Common myeloid progenitor, CD34-positive (primary cell): ENCODE data around the gene HYAL2.
"Not testable (repeated sequence)": the region's sequence is repeated elsewhere in the genome, so short reads cannot be mapped to it uniquely, and the experiment has no call there.

Source experiments
- CTCF ChIA-PET: fragments of 350-600 bp; sonication (Branson Sonifier 250); formaldehyde crosslinking; loops from one replicate; lab custom pipeline; 2021; ENCODE audit warnings: antibody characterized with exemption; lab: Charles Lee
- POLR2A ChIA-PET: fragments of 350-600 bp; sonication (Branson Sonifier 250); formaldehyde crosslinking; loops from one replicate; lab custom pipeline; 2021; ENCODE audit warnings: antibody characterized with exemption; lab: Charles Lee
- DNase-seq, 3 donors: peaks; one replicate each; pipeline versions ENCODE4 v3.0.0 to v3.0.0-alpha.2; 2013
- H3K27ac ChIP-seq, 2 experiments: 1 replicate in 1 of 2; 2 replicates in 1 of 2; pipeline ENCODE4 v1.7.0; 2013; ENCODE audit warnings: inconsistent platforms in 2 of 2, low read length in 2 of 2, mild to moderate bottlenecking in 2 of 2, low read depth in 1 of 2, moderate library complexity in 1 of 2; ENCODE audit not compliant: severe bottlenecking in 2 of 2, insufficient read depth in 1 of 2, poor library complexity in 1 of 2
- H3K27me3 ChIP-seq, 5 experiments: replicated peaks in 2 of 5; 1 replicate in 3 of 5; 2 replicates in 2 of 5; pipeline versions ENCODE4 v1.6.1 to v1.7.0; 2013; ENCODE audit warnings: low read length in 4 of 5, mild to moderate bottlenecking in 2 of 5, moderate library complexity in 2 of 5, inconsistent platforms in 1 of 5; ENCODE audit not compliant: insufficient read depth in 5 of 5, control insufficient read depth in 4 of 5
- H3K36me3 ChIP-seq, 4 experiments: 1 replicate in 2 of 4; 2 replicates in 2 of 4; pipeline versions ENCODE4 v1.6.1 to v1.7.0; 2013; ENCODE audit warnings: low read length in 3 of 4, control low read depth in 1 of 4, mild to moderate bottlenecking in 1 of 4; ENCODE audit not compliant: control insufficient read depth in 4 of 4, insufficient read depth in 4 of 4
- H3K4me1 ChIP-seq, 4 experiments: 1 replicate in 3 of 4; 2 replicates in 1 of 4; pipeline versions ENCODE4 v1.6.1 to v1.7.1; 2013; ENCODE audit warnings: low read length in 3 of 4, mild to moderate bottlenecking in 3 of 4, control low read depth in 1 of 4, inconsistent platforms in 1 of 4, moderate library complexity in 1 of 4; ENCODE audit not compliant: control insufficient read depth in 4 of 4, insufficient read depth in 4 of 4; ENCODE audit errors: control extremely low read depth in 1 of 4
- H3K4me3 ChIP-seq, 7 experiments: 1 replicate in 4 of 7; 2 replicates in 3 of 7; pipeline versions ENCODE4 v1.5.1 to v1.7.0; 2013; ENCODE audit warnings: mild to moderate bottlenecking in 7 of 7, low read length in 6 of 7, moderate library complexity in 6 of 7, inconsistent platforms in 2 of 7, low read depth in 2 of 7, control low read depth in 1 of 7; ENCODE audit not compliant: insufficient read depth in 4 of 7, control insufficient read depth in 1 of 7; ENCODE audit errors: extremely low read depth in 1 of 7
- H3K9me3 ChIP-seq, 5 experiments: 1 replicate in 4 of 5; 2 replicates in 1 of 5; pipeline versions ENCODE4 v1.6.1 to v1.7.1; 2013; ENCODE audit warnings: low read length in 4 of 5, mild to moderate bottlenecking in 2 of 5, inconsistent platforms in 1 of 5, low read depth in 1 of 5, moderate library complexity in 1 of 5; ENCODE audit not compliant: control insufficient read depth in 4 of 5, insufficient read depth in 2 of 5; ENCODE audit errors: control extremely low read depth in 1 of 5
- WGBS: methylation state at CpG from one replicate; pipeline ENCODE4 v1.1.5; 2013; ENCODE audit not compliant: insufficient coverage; 5-methylcytosine and 5-hydroxymethylcytosine counted together

HYAL2 gene

DNA sequence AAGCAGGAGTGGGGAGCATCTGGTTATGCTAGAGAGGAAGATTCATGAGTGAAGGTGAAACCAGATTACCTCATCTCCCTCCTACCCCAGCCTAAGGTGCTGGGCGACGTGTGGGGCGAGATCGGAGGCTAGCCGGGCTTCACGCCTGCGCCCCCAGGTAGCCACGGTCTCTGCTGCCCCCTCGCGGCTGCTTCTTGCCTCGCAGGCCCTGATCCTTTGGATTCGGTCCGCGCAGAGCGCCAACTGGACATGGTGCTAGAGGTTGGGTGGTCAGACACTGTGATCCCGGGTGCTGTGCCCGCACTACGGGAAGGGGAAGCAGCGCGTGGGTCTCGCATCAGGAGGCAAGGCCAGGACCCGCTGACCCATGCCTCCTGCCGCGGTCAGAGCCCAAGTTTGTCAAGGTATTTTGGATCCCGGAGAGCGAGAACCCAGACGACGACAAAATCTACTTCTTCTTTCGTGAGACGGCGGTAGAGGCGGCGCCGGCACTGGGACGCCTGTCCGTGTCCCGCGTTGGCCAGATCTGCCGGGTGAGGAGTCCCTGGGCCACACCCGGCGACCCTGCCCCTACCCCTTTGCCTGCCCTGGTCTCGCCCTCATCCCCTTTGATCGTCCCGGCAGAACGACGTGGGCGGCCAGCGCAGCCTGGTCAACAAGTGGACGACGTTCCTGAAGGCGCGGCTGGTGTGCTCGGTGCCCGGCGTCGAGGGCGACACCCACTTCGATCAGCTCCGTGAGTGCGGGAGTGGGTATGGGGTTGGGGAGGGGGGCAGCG lies 49.4 kb downstream of the HYAL2 start:
- under 1% methylated on average over 44 of the region's 61 CpGs for WGBS
- Histone ChIP-seq H3K36me3 (no peaks in the 10 kb centered on the region), H3K4me1 (peaks cover 0 to 33% (median 25%) of the 10 kb centered on the region in 4 experiments), H3K9me3 (no peaks in the 10 kb centered on the region), H3K27ac (no peak overlapping the region), H3K27me3 (peaks cover 0 to 63% (median 22%) of the 10 kb centered on the region in 5 experiments), H3K4me3 (peak overlapping the region in 5 of 7 experiments; percentile 35 to 73 (median 44))
- DNase-seq = peak; percentile 65 to 82 (median 80)
- ChIA-PET POLR2A (no interaction called here), CTCF (interaction anchor here (0.8 to 72.5 kb wide), 7 partner anchors 16 to 81 kb away, joined by 3 to 1875 read pairs (median 4); partner anchors contain the start of genes GNAI2, IFRD2, SLC38A3 and TUSC2)

DNA sequence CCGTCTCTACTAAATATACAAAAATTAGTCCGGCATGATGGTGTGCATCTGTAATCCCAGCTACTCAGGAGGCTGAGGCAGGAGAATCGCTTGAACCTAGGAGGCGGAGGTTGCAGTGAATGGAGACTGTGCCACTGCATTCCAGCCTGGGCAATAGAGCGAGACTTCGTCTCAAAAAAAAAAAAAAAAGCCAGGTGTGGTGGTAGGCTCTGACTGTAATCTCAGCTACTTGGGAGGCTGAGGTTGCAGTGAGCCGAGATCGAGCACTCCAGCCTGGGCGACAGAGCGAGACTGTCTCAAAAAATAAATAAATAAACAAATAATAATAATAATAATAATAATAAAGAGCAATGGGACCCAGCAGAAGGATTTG lies 50.0 kb downstream of the HYAL2 start:
- CTCF ChIA-PET = interaction anchor here (1.2 to 72.5 kb wide), 6 partner anchors 9 to 81 kb away, joined by 3 to 1875 read pairs (median 12); partner anchors contain the start of genes GNAI2, GNAT1, IFRD2 and SLC38A3
- 93% methylated on average over 2 of the region's 10 CpGs for WGBS
- POLR2A ChIA-PET = not testable (repeated sequence)

DNA sequence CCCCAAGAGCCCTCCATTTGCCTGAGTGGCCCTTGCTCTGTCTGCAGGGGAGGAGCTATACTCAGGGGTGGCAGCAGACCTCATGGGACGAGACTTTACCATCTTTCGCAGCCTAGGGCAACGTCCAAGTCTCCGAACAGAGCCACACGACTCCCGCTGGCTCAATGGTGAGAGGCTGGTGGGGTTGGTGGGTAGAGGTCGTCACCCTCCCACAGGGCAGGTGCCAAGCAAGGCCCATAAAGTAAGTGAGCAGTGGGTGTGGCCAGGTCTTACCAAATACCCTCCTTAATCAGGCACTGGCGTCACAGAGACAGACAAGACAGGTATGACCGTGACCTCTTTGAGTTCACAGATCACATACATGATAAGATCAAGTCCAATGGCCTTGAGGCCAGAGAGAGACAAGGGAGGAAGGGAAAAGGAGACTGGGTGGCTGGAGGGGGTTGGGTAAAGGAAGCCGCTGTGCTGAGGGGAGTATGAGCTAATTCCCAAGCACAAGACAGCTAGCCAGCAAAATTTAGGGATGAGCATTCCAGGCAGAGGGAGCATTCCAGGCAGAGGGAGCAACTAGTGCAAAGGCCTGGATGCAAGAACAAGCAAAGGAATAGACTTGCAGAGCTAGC lies 51.1 kb downstream of the HYAL2 start:
- H3K27ac ChIP-seq = no peak overlapping the region
- no peaks in the 10 kb centered on the region for H3K36me3 ChIP-seq
- H3K4me1 ChIP-seq = peaks cover 0 to 33% (median 25%) of the 10 kb centered on the region in 4 experiments
- no peaks in the 10 kb centered on the region for H3K9me3 ChIP-seq
- H3K4me3 ChIP-seq = no peak overlapping the region
- ChIA-PET CTCF (interaction anchor here (1.0 to 72.5 kb wide), 7 partner anchors 10 to 80 kb away, joined by 3 to 1875 read pairs (median 8); partner anchors contain the start of genes GNAI2, GNAT1, IFRD2 and SLC38A3), POLR2A (no interaction called here)
- 98% methylated on average over 9 of the region's 10 CpGs for WGBS
- DNase-seq = no peak
- peaks cover 0 to 63% (median 21%) of the 10 kb centered on the region in 5 experiments for H3K27me3 ChIP-seq

More for the DNA sequence above, 50.0 kb downstream of the HYAL2 start:
- H3K27me3 ChIP-seq = peaks cover 0 to 63% (median 21%) of the 10 kb centered on the region in 5 experiments
- peaks cover 0 to 33% (median 25%) of the 10 kb centered on the region in 4 experiments for H3K4me1 ChIP-seq
- H3K27ac ChIP-seq, H3K9me3 ChIP-seq, DNase-seq, H3K36me3 ChIP-seq: not testable (repeated sequence)
- H3K4me3 ChIP-seq = peak overlapping the region in 1 of 7 experiments; percentile 73

DNA sequence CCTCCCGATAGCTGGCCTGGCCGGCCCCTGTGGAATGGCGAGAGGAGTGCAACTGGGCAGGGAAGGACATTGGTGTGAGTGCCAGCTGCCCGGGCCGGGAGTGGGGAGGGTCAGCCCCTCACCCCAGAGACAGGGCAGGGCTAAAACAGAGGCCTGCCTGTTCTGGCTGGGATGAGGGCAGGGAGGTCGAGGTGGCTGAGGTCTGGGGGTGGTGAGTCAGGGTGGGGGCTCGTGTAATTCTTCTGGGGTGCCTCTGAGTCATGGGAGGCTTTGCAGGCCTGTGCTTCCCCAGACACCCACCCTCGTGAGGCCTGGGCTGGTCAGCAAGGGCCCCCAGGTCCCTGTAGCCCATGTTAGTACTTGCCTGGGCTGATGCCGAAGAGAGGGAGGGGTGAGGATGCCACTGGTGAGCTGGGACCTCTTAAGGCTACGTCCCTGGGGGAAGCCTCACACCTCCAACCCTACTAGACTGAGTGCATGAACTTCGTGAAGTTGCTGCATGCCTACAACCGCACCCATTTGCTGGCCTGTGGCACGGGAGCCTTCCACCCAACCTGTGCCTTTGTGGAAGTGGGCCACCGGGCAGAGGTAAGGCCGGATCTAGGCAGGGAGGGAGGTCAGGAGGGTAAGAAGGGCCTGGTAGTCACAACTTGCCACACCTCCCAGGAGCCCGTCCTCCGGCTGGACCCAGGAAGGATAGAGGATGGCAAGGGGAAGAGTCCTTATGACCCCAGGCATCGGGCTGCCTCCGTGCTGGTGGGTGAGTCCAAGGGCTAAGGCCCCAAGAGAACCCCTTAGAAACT lies 51.9 kb downstream of the HYAL2 start:
- no peak for DNase-seq
- Histone ChIP-seq H3K27me3 (peaks cover 0 to 63% (median 21%) of the 10 kb centered on the region in 5 experiments), H3K27ac (no peak overlapping the region), H3K4me3 (no peak overlapping the region), H3K9me3 (no peaks in the 10 kb centered on the region), H3K36me3 (no peaks in the 10 kb centered on the region), H3K4me1 (peaks cover 0 to 27% (median 18%) of the 10 kb centered on the region in 4 experiments)
- 97% methylated on average over 12 of the region's 19 CpGs for WGBS
- ChIA-PET POLR2A (no interaction called here), CTCF (interaction anchor here (1.0 to 72.5 kb wide), 7 partner anchors 9 to 79 kb away, joined by 3 to 1875 read pairs (median 8); partner anchors contain the start of genes GNAI2, GNAT1, LSMEM2 and SLC38A3)

DNA sequence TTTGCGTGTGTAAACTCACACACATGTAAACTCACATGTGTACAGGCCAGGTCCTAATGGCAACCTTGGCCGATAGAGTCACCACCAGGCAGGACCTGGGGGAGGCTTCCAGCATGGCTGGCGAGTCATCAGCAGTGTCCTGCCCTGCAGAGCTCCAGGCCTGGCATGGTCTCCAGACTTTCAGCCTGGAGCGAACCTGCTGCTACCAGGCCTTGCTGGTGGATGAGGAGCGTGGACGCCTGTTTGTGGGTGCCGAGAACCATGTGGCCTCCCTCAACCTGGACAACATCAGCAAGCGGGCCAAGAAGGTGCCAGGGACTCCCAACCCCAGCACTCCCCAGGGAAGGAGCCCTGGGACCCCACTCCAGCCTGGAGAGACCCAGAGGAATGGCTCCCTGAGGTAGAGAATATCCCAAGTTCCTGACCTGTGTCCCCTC lies 52.5 kb downstream of the HYAL2 start:
- no peak for DNase-seq
- Histone ChIP-seq H3K27ac (no peak overlapping the region), H3K9me3 (no peaks in the 10 kb centered on the region), H3K4me3 (no peak overlapping the region), H3K4me1 (peaks cover 0 to 21% (median 11%) of the 10 kb centered on the region in 4 experiments), H3K27me3 (peaks cover 0 to 62% (median 14%) of the 10 kb centered on the region in 5 experiments), H3K36me3 (no peaks in the 10 kb centered on the region)
- ChIA-PET CTCF (interaction anchor here (1.3 to 72.5 kb wide), 6 partner anchors 9 to 79 kb away, joined by 3 to 1875 read pairs (median 6); partner anchors contain the start of genes GNAI2, GNAT1, HYAL3 and LSMEM2), POLR2A (no interaction called here)
- 94% methylated on average over 3 of the region's 8 CpGs for WGBS

DNA sequence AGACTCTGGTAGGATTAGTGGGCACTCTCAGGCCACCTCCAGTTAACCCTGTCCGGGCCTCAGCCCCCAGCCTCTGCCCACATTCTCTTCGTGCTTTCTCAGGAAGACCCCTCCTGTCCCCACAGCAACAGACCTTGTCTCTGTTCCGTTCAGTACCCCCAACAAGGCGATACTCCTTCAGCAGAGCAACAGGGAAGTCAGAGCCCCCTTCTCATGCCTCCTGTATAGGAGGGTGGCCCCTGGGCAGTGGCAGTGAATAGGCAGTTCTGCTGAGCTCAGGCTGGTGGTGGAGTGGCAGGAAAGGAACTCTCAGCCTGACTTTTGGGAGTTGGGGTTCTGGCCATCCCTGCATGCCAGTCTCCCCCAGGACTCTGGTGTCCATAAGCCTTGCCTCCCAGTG lies 53.1 kb downstream of the HYAL2 start:
- H3K27me3 ChIP-seq = peaks cover 0 to 56% (median 12%) of the 10 kb centered on the region in 5 experiments
- no peaks in the 10 kb centered on the region for H3K36me3 ChIP-seq
- POLR2A ChIA-PET = no interaction called here
- H3K9me3 ChIP-seq = no peaks in the 10 kb centered on the region
- no peak overlapping the region for H3K4me3 ChIP-seq
- CTCF ChIA-PET = interaction anchor here (1.3 to 72.5 kb wide), 4 partner anchors 10 to 78 kb away, joined by 3 to 1875 read pairs (median 10); partner anchors contain the start of genes GNAI2, GNAT1, HYAL3 and LSMEM2
- H3K27ac ChIP-seq = no peak overlapping the region
- no peak for DNase-seq
- H3K4me1 ChIP-seq = peaks cover 0 to 16% (median 9%) of the 10 kb centered on the region in 4 experiments
- 93% methylated on average over 3 of the region's 4 CpGs for WGBS
